Inflammatory macrophage (primary cell): Measurements from ENCODE around the gene MAP4K3.

Experiments used
- DNase-seq, 2 donors: peaks; one replicate each; pipeline ENCODE4 v3.0.0-alpha.2; 2020 to 2022

Gene MAP4K3

GRCh38 chr2:39234754-39235153 lies 202.3 kb downstream of the MAP4K3 start:
- no peak for DNase-seq

DNA sequence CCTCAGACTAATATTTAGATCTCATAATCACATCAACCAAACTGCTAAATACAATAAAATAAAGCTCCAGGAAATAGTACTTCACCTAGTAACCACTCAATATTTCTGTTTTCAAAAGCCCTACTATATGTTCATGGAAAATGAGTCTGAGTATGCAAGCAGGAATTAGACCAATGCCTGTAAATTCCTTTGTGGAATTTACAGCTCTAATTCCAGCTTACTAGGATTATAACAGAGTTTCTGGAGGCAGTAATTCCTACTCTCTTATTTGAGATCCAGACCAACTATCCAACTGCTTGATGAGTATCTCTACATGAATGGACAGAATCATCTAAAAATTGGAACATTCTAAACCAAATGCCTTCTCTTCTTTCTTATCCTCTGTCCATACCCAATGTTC lies 204.9 kb downstream of the MAP4K3 start:
- no peak for DNase-seq

DNA sequence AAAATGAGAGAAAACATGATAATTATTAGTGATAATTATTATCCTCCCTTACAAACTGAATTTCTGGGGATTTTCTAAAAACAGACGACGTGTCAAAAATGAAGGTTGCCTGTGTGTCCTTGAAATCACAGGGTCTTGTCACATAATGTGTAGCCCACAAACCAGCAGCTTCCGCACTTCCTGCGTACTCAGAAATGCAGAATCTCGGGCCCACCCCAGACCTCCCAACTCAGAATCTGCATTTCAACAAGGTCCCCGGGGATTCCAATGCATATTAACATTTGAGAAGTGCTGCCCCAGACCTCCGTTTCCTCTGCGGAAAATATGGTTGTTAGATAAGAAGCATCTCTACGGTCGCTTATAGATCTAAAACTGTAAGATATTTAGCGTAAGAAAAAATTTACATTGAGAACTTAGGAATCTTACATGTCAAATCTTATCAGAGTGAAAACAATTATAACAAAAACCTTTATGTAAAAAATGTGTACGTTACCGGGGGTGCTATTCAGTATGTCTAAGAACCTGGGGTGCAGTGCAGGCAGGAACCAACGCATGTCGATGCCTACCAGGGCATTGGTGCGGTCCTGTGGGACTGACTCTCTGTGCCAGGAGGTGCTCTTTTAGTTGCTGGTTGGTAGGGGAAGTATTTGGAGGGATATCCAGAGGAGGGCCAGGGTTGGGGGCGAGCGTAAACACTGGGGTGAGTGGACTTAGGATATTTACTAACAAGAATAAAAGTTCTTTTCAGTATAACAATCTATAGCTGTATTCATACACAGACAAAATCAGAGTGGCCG lies 208.5 kb downstream of the MAP4K3 start:
- no peak for DNase-seq

DNA sequence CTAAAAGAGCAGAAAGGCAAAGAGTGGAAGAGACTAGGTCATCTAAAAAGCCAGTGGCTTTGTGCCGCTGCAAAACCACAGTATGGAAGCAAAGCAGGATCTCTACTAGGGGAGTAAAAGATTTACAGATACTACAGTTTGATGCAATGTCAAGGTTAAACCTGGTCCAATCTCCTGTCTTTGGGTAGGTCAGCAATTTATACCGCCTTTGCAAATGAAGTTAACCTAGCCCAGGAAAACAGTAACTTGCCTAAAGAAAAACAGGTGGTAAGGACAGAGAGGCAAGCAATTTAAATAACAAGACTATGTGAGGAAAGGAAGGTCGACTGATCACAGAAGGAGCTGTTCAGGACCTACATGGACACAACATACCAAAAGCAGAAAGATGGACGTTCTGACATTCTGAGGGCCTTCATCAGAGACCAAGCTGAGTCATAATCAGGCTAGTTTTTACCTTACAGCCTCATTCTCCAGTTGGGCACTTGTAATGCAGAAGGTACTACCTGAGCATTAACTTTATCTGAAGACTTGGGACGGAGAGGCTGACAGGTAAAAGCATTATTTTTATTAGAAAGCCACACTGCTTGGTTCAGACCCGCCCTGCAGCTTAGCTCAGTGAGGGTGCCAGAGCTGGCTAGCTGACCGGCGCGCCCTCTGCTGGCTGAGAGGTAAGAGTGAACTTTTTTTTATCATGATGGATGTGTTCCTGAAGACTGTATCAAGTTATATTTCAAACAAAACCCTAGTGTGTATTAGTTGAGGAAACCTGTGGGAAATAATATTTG lies 209.3 kb downstream of the MAP4K3 start:
- DNase-seq, result peak; percentile 60 to 75

DNA sequence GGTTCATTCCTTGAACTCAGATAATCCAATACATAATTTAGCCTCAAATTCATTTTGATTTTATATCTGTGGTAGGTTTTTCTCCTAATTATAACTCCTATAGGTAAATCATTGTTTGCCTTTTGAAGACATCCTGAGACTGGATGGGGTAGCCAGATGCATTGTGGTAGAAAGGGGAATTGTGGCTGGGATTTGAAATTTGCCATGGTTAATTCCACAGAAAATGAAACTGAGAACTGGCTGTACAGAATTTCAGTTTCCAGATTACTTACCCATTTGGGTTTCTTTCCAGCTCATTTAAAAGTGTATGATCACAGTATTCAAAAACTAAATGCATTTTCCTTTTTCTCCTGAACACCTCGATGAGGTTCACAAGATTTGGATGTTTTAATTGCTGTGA lies 211.5 kb downstream of the MAP4K3 start:
- DNase-seq, result no peak

DNA sequence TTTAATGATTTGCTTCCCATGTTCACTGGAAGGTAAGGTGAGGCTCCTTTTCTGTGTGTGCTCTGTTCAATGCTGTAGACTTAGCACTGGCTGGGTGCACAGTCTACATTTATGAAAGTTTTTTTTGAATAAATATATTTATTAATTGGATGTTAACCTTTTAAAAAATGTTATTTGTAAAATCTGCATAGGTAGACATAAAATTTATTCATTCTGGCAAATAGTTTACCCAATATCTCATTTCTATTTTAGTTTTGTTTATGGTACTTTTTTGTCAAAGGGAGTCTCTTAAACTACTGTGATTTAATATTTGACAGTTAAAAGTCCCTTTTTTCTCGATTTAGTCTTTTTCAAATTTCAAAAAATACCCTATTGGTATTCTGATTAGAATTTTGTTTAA lies 213.2 kb downstream of the MAP4K3 start:
- DNase-seq, result no peak

GRCh38 chr2:39221459-39221858 lies 215.6 kb downstream of the MAP4K3 start:
- DNase-seq, result no peak

DNA sequence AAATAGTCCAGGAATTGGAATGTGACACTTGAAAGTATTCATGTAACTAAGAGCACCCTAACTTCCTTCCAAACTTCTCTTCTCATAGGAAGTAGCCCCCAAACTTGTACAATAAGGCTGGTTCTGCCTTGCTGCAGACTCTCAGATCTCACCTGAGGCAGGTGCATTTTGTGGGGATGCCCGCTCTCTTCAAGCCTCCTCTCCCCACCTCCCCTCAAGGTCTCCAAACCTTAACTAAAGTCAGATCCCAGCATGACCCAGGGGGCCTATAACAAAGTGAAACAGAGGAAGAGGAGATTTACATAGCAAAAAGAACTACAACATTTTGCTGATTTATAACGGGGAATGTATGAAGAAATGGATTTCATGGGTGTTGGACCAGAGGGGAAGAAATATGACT lies 216.9 kb downstream of the MAP4K3 start:
- no peak for DNase-seq

DNA sequence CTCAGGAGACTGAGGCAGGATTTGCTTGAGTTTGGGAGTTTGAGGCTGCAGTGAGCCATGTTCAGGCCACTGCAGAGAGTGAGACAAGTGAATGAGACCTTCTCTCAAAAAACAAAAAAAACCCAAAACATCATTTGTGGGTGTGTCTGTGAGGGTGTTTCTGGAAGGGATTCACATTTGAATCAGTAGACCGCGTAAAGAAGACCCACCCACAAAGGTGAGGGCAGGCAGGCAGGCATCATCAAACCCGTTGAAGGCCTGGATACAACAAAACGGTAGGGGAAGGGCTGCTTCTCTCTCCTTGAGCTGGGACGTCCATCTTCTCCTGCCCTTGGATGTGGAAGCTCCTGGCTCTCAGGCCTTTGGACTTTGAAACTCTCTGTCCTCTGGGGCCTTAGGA lies 218.7 kb downstream of the MAP4K3 start:
- DNase-seq, result no peak

DNA sequence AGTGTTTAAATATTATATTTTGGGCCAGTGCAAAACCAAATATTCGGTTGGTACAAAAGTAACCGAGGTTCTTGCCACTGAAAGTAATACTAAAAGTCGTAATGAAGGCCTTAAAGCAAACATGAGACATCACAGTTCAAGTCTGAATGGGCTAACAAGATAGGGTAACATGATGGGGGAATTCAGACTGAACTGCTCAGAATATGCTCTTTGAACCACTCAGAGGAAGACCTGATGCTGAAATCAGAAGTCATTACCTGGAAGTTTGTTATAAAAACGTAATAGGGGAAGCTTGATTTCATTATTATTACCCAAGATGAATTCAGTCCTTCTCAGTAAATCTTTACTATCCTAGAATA lies 219.9 kb downstream of the MAP4K3 start:
- DNase-seq, result no peak

- DNase-seq, result no peak
Measured at GRCh38 chr2:39216346-39217191, 220.5 kb downstream of the MAP4K3 start.

DNA sequence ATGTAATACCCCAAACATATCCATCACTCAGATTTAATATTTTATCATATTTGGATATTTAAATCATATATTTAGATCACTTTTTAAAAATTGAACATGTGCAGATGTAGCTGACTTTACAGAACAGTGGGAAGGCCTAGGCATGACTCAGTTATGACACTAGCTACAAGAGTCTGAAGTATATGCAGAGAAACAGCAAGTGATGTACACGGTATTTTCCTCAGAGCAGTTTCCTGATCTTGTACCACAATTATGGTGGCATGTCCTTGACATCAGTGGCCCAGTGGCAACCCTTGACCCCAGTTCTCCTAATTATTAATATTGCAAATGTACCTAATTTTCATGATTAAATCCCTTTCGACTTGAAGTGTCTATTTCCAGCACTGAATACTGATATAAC lies 221.5 kb downstream of the MAP4K3 start:
- no peak for DNase-seq

DNA sequence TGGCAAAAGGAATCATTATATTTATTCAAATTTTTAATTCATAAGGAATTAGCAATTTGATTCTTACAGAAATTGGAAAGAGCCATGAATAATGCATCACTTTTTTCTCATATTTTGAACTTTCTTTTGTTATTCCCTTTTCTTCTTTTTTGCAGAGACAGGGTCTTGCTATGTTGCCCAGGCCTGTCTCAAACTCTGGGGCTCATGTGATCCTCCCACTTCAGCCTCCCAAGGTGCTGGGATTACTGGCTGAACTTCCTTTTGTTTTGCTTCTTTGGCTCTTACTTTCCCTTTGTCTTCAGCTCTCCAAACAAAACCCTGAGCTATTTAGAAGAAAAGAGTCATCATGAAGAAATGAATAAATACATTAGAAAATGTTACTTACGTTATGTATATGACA lies 224.1 kb downstream of the MAP4K3 start:
- DNase-seq, result no peak

GRCh38 chr2:39210846-39211245 lies 226.2 kb downstream of the MAP4K3 start:
- DNase-seq, result no peak

DNA sequence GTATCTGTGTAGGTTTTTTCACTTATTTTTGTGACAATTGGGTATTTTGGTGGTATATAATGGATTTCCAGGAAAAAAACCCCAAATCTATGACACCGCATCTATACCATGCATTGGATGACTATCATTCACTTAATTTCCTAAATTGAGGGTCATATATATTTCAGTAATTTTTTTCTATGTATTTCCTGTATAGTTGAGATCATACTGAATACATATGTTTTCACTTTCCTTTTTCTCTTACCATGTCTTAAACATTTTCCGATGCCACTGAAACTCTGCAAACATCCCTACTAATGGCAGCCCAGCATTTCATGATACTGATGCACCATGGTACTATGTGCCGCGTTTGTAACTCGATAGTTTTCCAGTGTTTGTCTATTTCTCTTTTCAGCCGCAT lies 233.7 kb downstream of the MAP4K3 start:
- no peak for DNase-seq

DNA sequence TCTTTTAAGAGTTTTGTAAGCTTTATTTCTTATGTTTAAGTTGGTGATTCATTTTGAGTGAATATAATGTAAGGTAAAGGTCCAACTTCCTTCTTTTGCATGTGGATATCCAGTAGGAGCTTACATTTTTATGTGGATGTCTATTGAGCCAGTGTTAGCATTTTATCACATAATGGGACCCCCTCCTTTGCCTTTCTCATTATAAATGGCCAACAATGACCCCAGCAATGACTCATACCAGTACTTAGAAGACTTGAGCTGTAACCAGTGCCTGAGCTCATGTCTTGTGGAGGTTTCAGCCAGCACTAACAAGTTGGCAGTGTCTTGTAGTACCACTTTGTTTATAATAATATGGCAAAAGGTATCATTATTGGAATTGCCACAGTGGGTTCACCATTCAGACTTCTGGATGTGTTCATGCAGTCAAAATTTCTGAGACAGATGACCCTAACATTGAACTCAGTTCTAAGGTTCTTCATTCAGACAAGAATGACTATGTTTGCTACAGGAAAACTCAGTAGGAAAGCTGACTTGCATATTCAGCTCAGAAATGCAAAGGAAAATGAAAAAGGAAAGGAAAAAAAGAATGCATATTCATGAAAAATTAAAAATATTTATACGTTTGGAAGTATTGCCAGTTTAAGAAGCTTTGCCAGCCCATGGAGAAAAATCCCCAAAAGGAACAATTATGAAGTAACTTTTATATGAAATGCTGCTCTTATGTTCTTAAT lies 234.3 kb downstream of the MAP4K3 start:
- no peak for DNase-seq
